ENCODE data around the gene IPO11.

Gene IPO11

DNA sequence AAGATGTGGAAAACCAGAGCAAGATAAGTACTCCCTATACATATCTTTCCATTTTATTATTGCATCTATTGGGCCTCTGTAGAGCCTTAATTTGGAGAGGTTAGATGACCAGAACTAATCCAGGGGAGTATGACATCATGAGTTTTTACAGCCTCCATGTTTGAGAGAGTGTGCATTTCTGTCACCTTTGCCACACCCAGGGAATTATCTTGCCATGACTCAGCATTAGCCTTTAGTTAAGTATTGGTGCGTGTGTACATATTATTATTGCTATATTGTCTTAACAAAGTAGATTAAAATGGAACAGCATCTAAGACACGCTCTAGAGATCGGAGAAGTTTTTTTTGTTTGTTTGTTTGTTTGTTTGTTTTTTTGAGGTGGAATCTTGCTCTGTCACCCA lies 36.5 kb upstream of the IPO11 start:
- TF ChIP-seq, protein P1, sequence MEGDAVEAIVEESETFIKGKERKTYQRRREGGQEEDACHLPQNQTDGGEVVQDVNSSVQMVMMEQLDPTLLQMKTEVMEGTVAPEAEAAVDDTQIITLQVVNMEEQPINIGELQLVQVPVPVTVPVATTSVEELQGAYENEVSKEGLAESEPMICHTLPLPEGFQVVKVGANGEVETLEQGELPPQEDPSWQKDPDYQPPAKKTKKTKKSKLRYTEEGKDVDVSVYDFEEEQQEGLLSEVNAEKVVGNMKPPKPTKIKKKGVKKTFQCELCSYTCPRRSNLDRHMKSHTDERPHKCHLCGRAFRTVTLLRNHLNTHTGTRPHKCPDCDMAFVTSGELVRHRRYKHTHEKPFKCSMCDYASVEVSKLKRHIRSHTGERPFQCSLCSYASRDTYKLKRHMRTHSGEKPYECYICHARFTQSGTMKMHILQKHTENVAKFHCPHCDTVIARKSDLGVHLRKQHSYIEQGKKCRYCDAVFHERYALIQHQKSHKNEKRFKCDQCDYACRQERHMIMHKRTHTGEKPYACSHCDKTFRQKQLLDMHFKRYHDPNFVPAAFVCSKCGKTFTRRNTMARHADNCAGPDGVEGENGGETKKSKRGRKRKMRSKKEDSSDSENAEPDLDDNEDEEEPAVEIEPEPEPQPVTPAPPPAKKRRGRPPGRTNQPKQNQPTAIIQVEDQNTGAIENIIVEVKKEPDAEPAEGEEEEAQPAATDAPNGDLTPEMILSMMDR (IDR thresholded peaks at IDR 0.05; ENCODE audit: borderline replicate concordance, insufficient read depth, low read depth, low read length), result no peak
- no peak overlapping the region for H3K4me3 ChIP-seq (ENCODE audit: low read depth, low read length)

- no peak overlapping the region for H3K4me3 ChIP-seq (ENCODE audit: low read depth, low read length)
- TF ChIP-seq, protein P1 (IDR thresholded peaks at IDR 0.05; ENCODE audit: borderline replicate concordance, insufficient read depth, low read depth, low read length), result no peak
Observed at GRCh38 chr5:62385131-62385530, 27.4 kb upstream of the IPO11 start.

DNA sequence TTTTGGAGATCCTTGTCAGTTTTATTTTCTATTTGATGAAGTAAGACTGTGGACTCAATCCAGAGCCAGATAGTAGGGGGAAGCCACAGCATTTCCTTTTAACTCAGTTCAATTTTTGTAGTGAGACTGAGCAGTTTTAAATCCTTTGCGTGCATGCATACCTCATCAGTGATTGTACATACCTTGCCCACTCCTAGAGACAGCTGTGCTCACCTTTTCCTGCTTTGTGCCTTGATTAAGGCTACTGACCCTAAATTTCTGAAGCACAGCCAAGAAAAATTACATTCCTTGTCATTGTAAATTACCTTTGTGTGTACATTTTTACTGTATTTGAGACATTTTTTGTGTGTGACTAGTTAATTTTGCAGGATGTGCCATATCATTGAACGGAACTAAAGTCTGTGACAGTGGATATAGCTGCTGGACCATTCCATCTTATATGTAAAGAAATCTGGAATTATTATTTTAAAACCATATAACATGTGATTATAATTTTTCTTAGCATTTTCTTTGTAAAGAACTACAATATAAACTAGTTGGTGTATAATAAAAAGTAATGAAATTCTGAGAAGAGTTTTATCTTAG lies 26.7 kb upstream of the IPO11 start:
- no peak overlapping the region for H3K4me3 ChIP-seq (ENCODE audit: low read depth, low read length)
- TF ChIP-seq, protein P1 (IDR thresholded peaks at IDR 0.05; ENCODE audit: borderline replicate concordance, insufficient read depth, low read depth, low read length), result no peak

DNA sequence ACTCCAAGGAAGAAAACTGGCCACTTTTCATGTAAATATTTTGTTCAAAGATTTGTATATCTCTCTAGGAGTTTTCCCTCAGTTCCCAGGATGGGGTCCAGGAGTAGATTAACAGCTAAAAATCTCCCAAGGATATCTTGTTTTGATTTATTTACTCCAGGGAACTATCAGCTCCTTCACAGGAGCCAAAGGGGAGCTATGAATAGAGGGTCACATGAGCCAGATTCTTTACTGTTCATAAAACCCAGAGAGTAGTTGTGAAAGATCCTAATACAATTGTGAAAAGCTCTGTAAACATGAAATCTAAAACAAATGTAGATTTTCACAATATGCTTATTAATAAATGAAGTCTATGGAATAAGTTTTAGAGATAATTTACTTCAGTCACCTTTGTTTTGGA lies 25.7 kb upstream of the IPO11 start:
- TF ChIP-seq, protein P1 (IDR thresholded peaks at IDR 0.05; ENCODE audit: borderline replicate concordance, insufficient read depth, low read depth, low read length), result no peak

GRCh38 chr5:62395210-62395950 lies 17.2 kb upstream of the IPO11 start:
- no peak overlapping the region for H3K4me3 ChIP-seq (ENCODE audit: low read depth, low read length)
- TF ChIP-seq, protein P1 (IDR thresholded peaks at IDR 0.05; ENCODE audit: borderline replicate concordance, insufficient read depth, low read depth, low read length), result no peak

More for the DNA sequence above, 25.7 kb upstream of the IPO11 start:
- no peak overlapping the region for H3K4me3 ChIP-seq (ENCODE audit: low read depth, low read length)

DNA sequence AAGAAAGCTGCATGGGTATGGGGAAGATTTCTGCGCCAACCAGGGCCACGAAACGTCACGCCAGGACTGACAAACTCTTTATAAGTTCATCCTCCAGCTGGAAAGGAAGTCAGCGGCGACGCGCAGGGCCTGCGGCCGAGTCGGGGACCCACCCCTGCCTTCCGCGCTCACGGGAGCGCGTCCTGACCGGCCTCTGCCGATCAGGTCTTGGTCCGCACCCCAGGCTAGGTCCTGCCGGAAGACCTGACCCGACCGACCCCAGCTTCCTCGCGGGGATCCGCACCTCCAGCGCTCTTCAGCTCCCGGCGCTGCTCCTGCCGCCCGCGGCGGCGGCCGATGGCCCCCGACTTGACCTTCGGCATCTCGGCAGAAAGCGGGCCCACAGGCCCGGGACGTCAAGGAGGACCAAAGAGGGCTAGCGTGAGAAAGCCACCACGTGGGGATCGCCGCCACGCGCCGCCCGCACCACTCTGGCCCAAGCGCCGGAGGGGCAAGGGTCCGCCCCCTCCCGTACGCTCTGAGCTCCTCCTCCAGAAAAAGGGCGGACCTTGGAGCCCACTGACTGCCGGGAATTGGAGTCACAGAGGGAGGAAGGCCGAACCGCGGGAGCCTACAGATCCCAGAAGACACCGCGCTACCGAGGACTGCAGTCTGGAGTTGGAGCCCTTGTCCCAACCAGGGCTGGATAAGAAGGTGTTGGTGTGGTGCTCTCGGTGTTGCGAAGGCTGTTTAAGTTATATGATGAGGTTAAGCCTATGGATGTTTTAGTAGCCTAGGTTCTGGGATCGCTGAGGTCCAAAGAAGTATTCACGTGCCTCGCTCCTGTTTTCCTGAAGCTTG lies 8.9 kb upstream of the IPO11 start, which contains the start of gene DIMT1:
Gene DIMT1 (minus strand): TSS at position 495 of the 840 bp plus-strand sequence. CDS start 133 bp downstream, at position 362.
- H3K4me3 ChIP-seq (ENCODE audit: low read depth, low read length), result peak within 1 kb of the TSS; percentile 81
- TF ChIP-seq, protein P1 (IDR thresholded peaks at IDR 0.05; ENCODE audit: borderline replicate concordance, insufficient read depth, low read depth, low read length), result no peak

Data from GM12875 (cell line).